Endothelial cell of umbilical vein (primary cell): ENCODE measurements around the gene MAPRE2.

Source experiments
- CTCF ChIP-seq, 2 donors: IDR thresholded peaks; 1 replicate in 1 of 2; 2 replicates in 1 of 2; pipeline ENCODE4 v1.5.1; 2011; ENCODE audit warnings: low read length in 2 of 2, mild to moderate bottlenecking in 2 of 2, moderate library complexity in 2 of 2, control low read depth in 1 of 2, inconsistent platforms in 1 of 2, low read depth in 1 of 2; ENCODE audit not compliant: insufficient read depth in 1 of 2; ENCODE audit errors: extremely low read depth in 1 of 2
- EZH2 ChIP-seq: IDR thresholded peaks from 2 replicates; pipeline ENCODE4 v1.6.1; 2012; ENCODE audit warnings: borderline replicate concordance, low read depth, mild to moderate bottlenecking, moderate library complexity, low read length, inconsistent platforms; ENCODE audit not compliant: severe bottlenecking
- FOS ChIP-seq: IDR thresholded peaks from 2 replicates; pipeline ENCODE4 v1.6.1; 2011; ENCODE audit warnings: mild to moderate bottlenecking, low read length, moderate library complexity, borderline replicate concordance; ENCODE audit not compliant: insufficient read depth
- GATA2 ChIP-seq: IDR thresholded peaks from 2 replicates; pipeline ENCODE4 v1.7.0; 2011; ENCODE audit warnings: low read depth, mild to moderate bottlenecking, moderate library complexity, mixed read lengths, low read length; ENCODE audit not compliant: insufficient read length, insufficient read depth
- JUN ChIP-seq: IDR thresholded peaks from 2 replicates; pipeline ENCODE4 v1.6.1; 2011; ENCODE audit warnings: borderline replicate concordance, low read depth; ENCODE audit not compliant: insufficient read length, insufficient read depth
- MYC ChIP-seq: IDR thresholded peaks from one replicate; pipeline ENCODE4 v1.6.1; 2011; ENCODE audit warnings: mild to moderate bottlenecking, low read depth, low read length
- POLR2A ChIP-seq: IDR thresholded peaks from 2 replicates; pipeline ENCODE4 v1.6.1; 2012; ENCODE audit warnings: low read depth, mild to moderate bottlenecking, control low read depth, low read length
- POLR2AphosphoS5 ChIP-seq: IDR thresholded peaks from 2 replicates; pipeline ENCODE4 v1.6.1; 2012; ENCODE audit warnings: low read depth, mild to moderate bottlenecking, control low read depth, low read length, moderate library complexity; ENCODE audit not compliant: insufficient read depth
- TF ChIP-seq, protein P1 (sequence below): IDR thresholded peaks from 2 replicates; pipeline ENCODE4 v1.6.1; 2011; ENCODE audit not compliant: insufficient read depth, insufficient read length

DNA sequence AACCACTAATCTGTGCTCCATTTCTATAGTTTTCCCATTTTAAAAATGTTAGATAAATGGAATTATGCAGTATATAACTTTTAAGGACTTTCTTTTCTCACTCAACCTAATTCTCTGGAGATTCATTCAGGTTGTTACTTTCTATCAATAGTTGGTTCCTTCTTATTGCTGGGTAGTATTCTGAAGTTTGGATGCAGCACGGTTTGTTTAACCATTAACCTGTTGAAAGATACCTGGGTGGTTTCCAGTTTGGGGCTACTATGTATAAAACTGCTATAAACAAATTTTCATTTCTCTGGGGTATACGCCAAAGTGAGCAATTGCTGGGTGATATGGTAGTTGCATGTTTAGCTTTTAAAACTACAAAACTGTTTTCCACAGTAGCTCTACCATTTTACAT is 39.1 kb upstream of the MAPRE2 start:
- TF ChIP-seq CTCF (IDR thresholded peaks at IDR 0.05; ENCODE audit: extremely low read depth in 1 of 2, insufficient read depth in 1 of 2, low read depth in 1 of 2, low read length in 2 of 2) (no peak), POLR2A (no peak), MYC (no peak), EZH2 (no peak), POLR2AphosphoS5 (no peak), JUN (no peak), GATA2 (no peak), FOS (no peak)
- TF ChIP-seq, protein P1, sequence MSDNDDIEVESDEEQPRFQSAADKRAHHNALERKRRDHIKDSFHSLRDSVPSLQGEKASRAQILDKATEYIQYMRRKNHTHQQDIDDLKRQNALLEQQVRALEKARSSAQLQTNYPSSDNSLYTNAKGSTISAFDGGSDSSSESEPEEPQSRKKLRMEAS: no peak
